Uterus (tissue), 4 donors: ENCODE data around the gene RNU1-1. TPM values are rescaled to one million over a fixed set of nuclear protein-coding genes. Genes with fewer than 3 reads are reported as not detected.
A peak's percentile ranks its signal among the peaks of the same experiment; 100 is the strongest.
"Not testable (repeated sequence)": the region's sequence is repeated elsewhere in the genome, so short reads cannot be mapped to it uniquely, and the experiment has no call there.

Experiments
- DNase-seq, 2 donors: peaks; one replicate each; pipeline ENCODE4 v3.0.0-alpha.2; 2019 to 2020
- H3K27ac ChIP-seq, 2 donors: fragments of 200-600 bp; sonication (generic); 1 replicate in 1 of 2; 2 replicates in 1 of 2; pipeline ENCODE4 v1.5.1; 2016 to 2018
- H3K27me3 ChIP-seq, 2 donors: fragments of 200-600 bp; sonication (generic); one replicate each; pipeline ENCODE4 v1.5.1; 2018 to 2019; ENCODE audit warnings: control low read depth in 1 of 2
- H3K36me3 ChIP-seq, 2 donors: fragments of 200-600 bp; sonication (generic); one replicate each; pipeline ENCODE4 v1.5.1; 2019; ENCODE audit warnings: control low read depth in 1 of 2
- H3K4me1 ChIP-seq, 2 donors: fragments of 200-600 bp; sonication (generic); one replicate each; pipeline ENCODE4 v1.5.1; 2018 to 2019; ENCODE audit warnings: control low read depth in 1 of 2
- H3K4me3 ChIP-seq, 2 donors: fragments of 200-600 bp; sonication (generic); 1 replicate in 1 of 2; 2 replicates in 1 of 2; pipeline ENCODE4 v1.5.1; 2018 to 2019; ENCODE audit warnings: mild to moderate bottlenecking in 1 of 2
- H3K9me3 ChIP-seq, 2 donors: fragments of 200-600 bp; sonication (generic); one replicate each; pipeline ENCODE4 v1.5.1; 2019; ENCODE audit warnings: control low read depth in 1 of 2
- CTCF ChIP-seq, 4 experiments: fragments of 200-600 bp in 2 of 4; fragments of 450-650 bp in 2 of 4; sonication (generic) in 2 of 4; IDR thresholded peaks; one replicate each; pipeline ENCODE4 v1.5.1; 2016 to 2019; ENCODE audit warnings: antibody characterized with exemption in 4 of 4, mild to moderate bottlenecking in 2 of 4, moderate library complexity in 1 of 4
- POLR2A ChIP-seq, 2 donors: fragments of 450-650 bp; IDR thresholded peaks; one replicate each; pipeline ENCODE4 v1.6.1; 2016; ENCODE audit warnings: antibody characterized with exemption in 2 of 2, mild to moderate bottlenecking in 1 of 2, moderate library complexity in 1 of 2
- intact Hi-C: fragments of 100-400 bp; cut with DNase I; formaldehyde crosslinking; loops from one replicate; pipeline ENCODE4 v1.15.1; 2023; ENCODE audit warnings: low total_unique reads
- total RNA-seq, 4 donors: library from RNA; depleted of rRNA in 3 of 4; stranded (reverse); fragments of >200 nt in 3 of 4; gene quantifications; one replicate each; pipeline versions ENCODE4 v1.1.0 to v1.2.4, GENCODE V29; 2014 to 2023
- donor health status: DM: yes; HTN: yes; CAD: no.

Gene RNU1-1
- total RNA-seq, 4 donors from 2014 or later, result under 0.01 to 2,125 (median under 0.01) TPM

DNA sequence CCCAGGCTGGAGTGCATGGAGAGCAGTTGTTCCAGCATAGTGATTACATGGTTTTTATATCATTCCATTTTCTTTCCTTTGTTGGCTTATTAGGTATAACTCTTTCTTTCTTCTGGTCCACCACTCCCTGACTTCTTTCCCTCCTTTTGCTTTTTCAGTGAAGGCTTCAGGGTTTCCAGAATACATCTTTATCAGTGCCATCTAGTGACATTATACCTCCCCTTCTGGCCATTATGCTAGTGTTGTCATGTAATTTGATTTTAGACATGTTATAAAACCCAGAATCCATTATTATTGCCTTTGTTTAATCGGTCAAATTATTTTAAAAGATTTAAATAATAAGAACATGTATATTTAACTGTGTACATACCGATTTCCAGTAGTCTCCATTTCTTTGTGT, 10.6 kb downstream of the RNU1-1 start:
- Histone ChIP-seq H3K4me3 (no peak overlapping the region), H3K4me1 (no peaks in the 10 kb centered on the region), H3K9me3 (no peaks in the 10 kb centered on the region), H3K27me3 (no peaks in the 10 kb centered on the region), H3K36me3 (no peaks in the 10 kb centered on the region), H3K27ac (no peak overlapping the region)
- intact Hi-C loops, result no loop called here
- no peak for DNase-seq
- TF ChIP-seq CTCF (IDR thresholded peaks at IDR 0.05) (no peak), POLR2A (IDR thresholded peaks at IDR 0.05) (no peak)

DNA sequence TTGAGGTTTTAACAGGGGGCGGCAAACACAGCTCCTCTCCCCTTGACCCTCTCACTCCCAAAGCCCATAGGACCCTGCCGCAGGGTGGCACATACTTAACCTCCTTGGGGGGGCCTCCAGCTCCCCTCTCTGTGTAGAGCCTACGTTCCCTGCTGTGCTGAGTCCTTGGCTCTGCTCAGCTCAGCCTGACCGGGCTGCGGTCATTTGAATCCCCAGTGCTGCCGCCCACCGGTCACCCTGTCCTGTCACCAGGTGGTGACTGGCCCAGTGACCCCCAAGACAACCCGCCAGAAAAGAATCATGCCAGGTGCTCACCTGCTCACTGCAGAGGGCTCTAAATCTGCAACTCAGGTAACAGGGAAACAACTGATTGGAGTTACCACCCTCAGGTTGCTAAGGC, 12.6 kb downstream of the RNU1-1 start:
- H3K27me3 ChIP-seq, H3K4me1 ChIP-seq, H3K36me3 ChIP-seq, H3K4me3 ChIP-seq, H3K27ac ChIP-seq, H3K9me3 ChIP-seq, intact Hi-C loops, DNase-seq: not testable (repeated sequence)

GRCh38 chr1:16500975-16501374, 13.1 kb downstream of the RNU1-1 start:
- H3K4me3 ChIP-seq, DNase-seq, H3K9me3 ChIP-seq, H3K27me3 ChIP-seq, intact Hi-C loops, H3K27ac ChIP-seq, H3K4me1 ChIP-seq, H3K36me3 ChIP-seq: not testable (repeated sequence)

GRCh38 chr1:16500466-16500865, 13.6 kb downstream of the RNU1-1 start:
- peak overlapping the region in 1 of 2 donors; percentile 90 for H3K27ac ChIP-seq
- H3K4me3 ChIP-seq, H3K9me3 ChIP-seq, H3K4me1 ChIP-seq, DNase-seq, H3K27me3 ChIP-seq, intact Hi-C loops, H3K36me3 ChIP-seq: not testable (repeated sequence)

- H3K27ac ChIP-seq, result peak overlapping the region; percentile 82 to 90
- peak overlapping the region; percentile 47 to 89 for H3K4me3 ChIP-seq
- H3K36me3 ChIP-seq, result no peaks in the 10 kb centered on the region
- peak; percentile 87 to 92 for DNase-seq
- TF ChIP-seq CTCF (IDR thresholded peaks at IDR 0.05), result peak in 2 of 4 experiments; percentile 24 to 28
- peak; percentile 33 to 69 for TF ChIP-seq POLR2A (IDR thresholded peaks at IDR 0.05)
- intact Hi-C loops, result no loop called here
- H3K9me3 ChIP-seq, result no peaks in the 10 kb centered on the region
- no peaks in the 10 kb centered on the region for H3K27me3 ChIP-seq
- H3K4me1 ChIP-seq, result no peaks in the 10 kb centered on the region
Measured at GRCh38 chr1:16498573-16499413, 15.3 kb downstream of the RNU1-1 start.

DNA sequence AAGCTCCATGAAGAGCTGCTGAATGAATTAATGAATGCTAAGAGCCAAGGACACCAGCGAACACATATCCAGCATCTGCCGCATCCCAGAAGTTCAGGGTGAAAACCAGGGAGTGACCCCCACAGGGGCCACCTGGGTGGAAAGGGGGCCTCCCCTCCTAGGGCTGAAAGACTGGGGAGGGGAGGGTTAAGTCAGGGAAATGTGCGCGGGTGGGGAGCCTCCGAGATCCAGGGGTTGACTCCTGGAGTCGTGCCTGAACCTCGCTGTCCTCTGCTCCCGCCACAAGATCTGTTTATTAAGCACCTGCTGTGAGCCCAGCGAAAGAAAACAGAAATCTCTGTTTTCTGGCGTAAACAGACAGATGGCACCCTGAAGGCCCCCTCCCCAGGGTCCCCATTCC, 16.0 kb downstream of the RNU1-1 start:
- DNase-seq, H3K9me3 ChIP-seq, H3K36me3 ChIP-seq, intact Hi-C loops, H3K27me3 ChIP-seq, H3K4me1 ChIP-seq: not testable (repeated sequence)
- peak overlapping the region; percentile 82 to 90 for H3K27ac ChIP-seq
- peak overlapping the region; percentile 47 to 89 for H3K4me3 ChIP-seq

- H3K9me3 ChIP-seq, intact Hi-C loops, H3K36me3 ChIP-seq, H3K27me3 ChIP-seq, H3K4me1 ChIP-seq, H3K4me3 ChIP-seq, DNase-seq: not testable (repeated sequence)
- peak overlapping the region in 1 of 2 donors; percentile 90 for H3K27ac ChIP-seq
Measured at GRCh38 chr1:16497474-16497904, 16.6 kb downstream of the RNU1-1 start.

- H3K4me1 ChIP-seq, H3K27ac ChIP-seq, H3K9me3 ChIP-seq, DNase-seq, H3K4me3 ChIP-seq, H3K27me3 ChIP-seq, H3K36me3 ChIP-seq, intact Hi-C loops: not testable (repeated sequence)
Measured at GRCh38 chr1:16493731-16494130, 20.4 kb downstream of the RNU1-1 start.

GRCh38 chr1:16492937-16493336, 21.1 kb downstream of the RNU1-1 start:
- DNase-seq, H3K4me3 ChIP-seq, H3K27ac ChIP-seq, intact Hi-C loops, H3K36me3 ChIP-seq, H3K27me3 ChIP-seq, H3K4me1 ChIP-seq, H3K9me3 ChIP-seq: not testable (repeated sequence)
